GM18858 (cell line): ENCODE results near the gene GJA3.
A peak's percentile ranks its signal among the peaks of the same experiment; 100 is the strongest.

Experiments used
- ATAC-seq: cut with Tn5 transposase; IDR thresholded peaks from one replicate; pipeline ENCODE4 v1.9.1; 2021; ENCODE audit not compliant: unreplicated experiment

Gene GJA3

GRCh38 chr13:20160306-20161274 lies at the start of gene GJA3:
Gene GJA3 (minus strand): TSS chr13:20161052. CDS start chr13:20143288, 17,764 bp downstream.
- peak; percentile 30 for ATAC-seq

GRCh38 chr13:20209948-20210347 lies 49.1 kb upstream of the GJA3 start:
- ATAC-seq, result no peak

- no peak for ATAC-seq
Observed at GRCh38 chr13:20206698-20207235, 45.9 kb upstream of the GJA3 start.

- no peak for ATAC-seq
Observed at GRCh38 chr13:20206065-20206697, 45.3 kb upstream of the GJA3 start.

- no peak for ATAC-seq
Observed at GRCh38 chr13:20198781-20199180, 37.9 kb upstream of the GJA3 start.

- peak; percentile 42 for ATAC-seq
Observed at GRCh38 chr13:20197361-20197834, 36.5 kb upstream of the GJA3 start.

GRCh38 chr13:20195801-20196200 lies 34.9 kb upstream of the GJA3 start:
- no peak for ATAC-seq

GRCh38 chr13:20193907-20194631 lies 33.2 kb upstream of the GJA3 start:
- ATAC-seq, result no peak

- no peak for ATAC-seq
Observed at GRCh38 chr13:20193162-20193906, 32.5 kb upstream of the GJA3 start.

- ATAC-seq, result no peak
Observed at GRCh38 chr13:20192836-20193161, 31.9 kb upstream of the GJA3 start, which contains the start of gene GJB2. Gene GJB2 (minus strand): TSS chr13:20192938. CDS start chr13:20189581, 3,357 bp downstream.

- no peak for ATAC-seq
Observed at GRCh38 chr13:20192158-20192835, 31.4 kb upstream of the GJA3 start.

GRCh38 chr13:20191311-20192157 lies 30.7 kb upstream of the GJA3 start:
- no peak for ATAC-seq

GRCh38 chr13:20190481-20191310 lies 29.8 kb upstream of the GJA3 start:
- ATAC-seq, result no peak

GRCh38 chr13:20190076-20190475 lies 29.2 kb upstream of the GJA3 start:
- ATAC-seq, result no peak

- ATAC-seq, result no peak
Observed at GRCh38 chr13:20188667-20189553, 28.1 kb upstream of the GJA3 start.

GRCh38 chr13:20186771-20187170 lies 25.9 kb upstream of the GJA3 start:
- no peak for ATAC-seq
